H7 (cell line): Measurements from ENCODE around the gene C18orf54. TPM values are rescaled to one million over a fixed set of nuclear protein-coding genes. Genes with fewer than 3 reads are reported as not detected.
"Not testable (repeated sequence)": the region's sequence is repeated elsewhere in the genome, so short reads cannot be mapped to it uniquely, and the experiment has no call there.

Source experiments
- DNase-seq: peaks from one replicate; pipeline ENCODE4 v3.0.0; 2012
- H3K27me3 ChIP-seq: 2 replicates; pipeline ENCODE4 v1.6.0; 2011; ENCODE audit warnings: mild to moderate bottlenecking, low read length; ENCODE audit not compliant: control insufficient read depth, insufficient read depth
- H3K36me3 ChIP-seq: replicated peaks from 2 replicates; pipeline ENCODE4 v1.5.1; 2011; ENCODE audit warnings: low read length; ENCODE audit not compliant: control insufficient read depth, insufficient read depth
- H3K4me3 ChIP-seq: 2 replicates; pipeline ENCODE4 v1.5.1; 2011; ENCODE audit warnings: low read depth, mild to moderate bottlenecking, control low read depth, low read length, moderate library complexity; ENCODE audit not compliant: insufficient read depth
- total RNA-seq: library from RNA; depleted of rRNA; stranded (reverse); fragments of >200 nt; shearing (Covaris generic); gene quantifications from 2 replicates; pipeline ENCODE4 v1.2.3, GENCODE V29; 2014

C18orf54 gene
- total RNA-seq, 1 experiment from 2014 or later, result 10.3 TPM

- Histone ChIP-seq H3K27me3 (no peaks in the 10 kb centered on the region), H3K36me3 (peaks cover 8% of the 10 kb centered on the region), H3K4me3 (no peak overlapping the region)
- no peak for DNase-seq
Measured at GRCh38 chr18:54360406-54360805, 2.7 kb downstream of the C18orf54 start.

GRCh38 chr18:54378057-54378456 lies 20.4 kb downstream of the C18orf54 start:
- DNase-seq, result no peak

GRCh38 chr18:54381640-54382039 lies 23.9 kb downstream of the C18orf54 start:
- no peak for DNase-seq
- Histone ChIP-seq H3K4me3 (no peak overlapping the region), H3K27me3 (no peaks in the 10 kb centered on the region), H3K36me3 (no peaks in the 10 kb centered on the region; the same call in none of the 2 replicates)

More at GRCh38 chr18:54378057-54378456, 20.4 kb downstream of the C18orf54 start:
- Histone ChIP-seq H3K27me3 (no peaks in the 10 kb centered on the region), H3K36me3 (no peaks in the 10 kb centered on the region; the same call in 1 of the 2 replicates), H3K4me3 (no peak overlapping the region)

- Histone ChIP-seq H3K27me3 (no peaks in the 10 kb centered on the region), H3K36me3 (no peaks in the 10 kb centered on the region; the same call in none of the 2 replicates), H3K4me3 (no peak overlapping the region)
- DNase-seq, result no peak
Measured at GRCh38 chr18:54382076-54382475, 24.4 kb downstream of the C18orf54 start.

- no peaks in the 10 kb centered on the region; the same call in none of the 2 replicates for H3K36me3 ChIP-seq
- peak; percentile 29 for DNase-seq
- H3K27me3 ChIP-seq, result no peaks in the 10 kb centered on the region
- H3K4me3 ChIP-seq, result no peak overlapping the region
Measured at GRCh38 chr18:54382733-54383252, 25.1 kb downstream of the C18orf54 start.

GRCh38 chr18:54386043-54386442 lies 28.3 kb downstream of the C18orf54 start:
- DNase-seq, result no peak
- Histone ChIP-seq H3K27me3 (no peaks in the 10 kb centered on the region), H3K4me3 (no peak overlapping the region), H3K36me3 (no peaks in the 10 kb centered on the region; the same call in 1 of the 2 replicates)

- DNase-seq, H3K27me3 ChIP-seq, H3K4me3 ChIP-seq, H3K36me3 ChIP-seq: not testable (repeated sequence)
Measured at GRCh38 chr18:54386800-54387495, 29.2 kb downstream of the C18orf54 start.

- Histone ChIP-seq H3K27me3 (no peaks in the 10 kb centered on the region), H3K36me3 (no peaks in the 10 kb centered on the region; the same call in 1 of the 2 replicates), H3K4me3 (no peak overlapping the region)
- no peak for DNase-seq
Measured at GRCh38 chr18:54387631-54388030, 29.9 kb downstream of the C18orf54 start.

GRCh38 chr18:54388203-54389142 lies 30.8 kb downstream of the C18orf54 start:
- Histone ChIP-seq H3K4me3 (no peak overlapping the region), H3K36me3 (no peaks in the 10 kb centered on the region; the same call in 1 of the 2 replicates), H3K27me3 (no peaks in the 10 kb centered on the region)
- DNase-seq, result peak; percentile 47

GRCh38 chr18:54389143-54389505 lies 31.4 kb downstream of the C18orf54 start:
- H3K27me3 ChIP-seq, result no peaks in the 10 kb centered on the region
- no peaks in the 10 kb centered on the region; the same call in 1 of the 2 replicates for H3K36me3 ChIP-seq
- DNase-seq, result no peak
- H3K4me3 ChIP-seq, result no peak overlapping the region

GRCh38 chr18:54390838-54391237 lies 33.1 kb downstream of the C18orf54 start:
- no peak for DNase-seq

GRCh38 chr18:54392543-54393023 lies 34.9 kb downstream of the C18orf54 start:
- peak; percentile 49 for DNase-seq
- H3K27me3 ChIP-seq, result no peaks in the 10 kb centered on the region
- H3K36me3 ChIP-seq, result no peaks in the 10 kb centered on the region

More at GRCh38 chr18:54390838-54391237, 33.1 kb downstream of the C18orf54 start:
- Histone ChIP-seq H3K27me3 (no peaks in the 10 kb centered on the region), H3K36me3 (no peaks in the 10 kb centered on the region), H3K4me3 (no peak overlapping the region)

GRCh38 chr18:54393648-54394294 lies 36.1 kb downstream of the C18orf54 start:
- H3K27me3 ChIP-seq, result no peaks in the 10 kb centered on the region
- DNase-seq, result no peak
- no peaks in the 10 kb centered on the region for H3K36me3 ChIP-seq
- H3K4me3 ChIP-seq, result no peak overlapping the region

More at GRCh38 chr18:54392543-54393023, 34.9 kb downstream of the C18orf54 start:
- no peak overlapping the region for H3K4me3 ChIP-seq

GRCh38 chr18:54396760-54397159 lies 39.1 kb downstream of the C18orf54 start:
- DNase-seq, result no peak
- Histone ChIP-seq H3K36me3 (no peaks in the 10 kb centered on the region), H3K4me3 (no peak overlapping the region), H3K27me3 (no peaks in the 10 kb centered on the region)
